GM18511 (cell line): ENCODE data around the gene TBL1XR1.
"Not testable (repeated sequence)": the region's sequence is repeated elsewhere in the genome, so short reads cannot be mapped to it uniquely, and the experiment has no call there.

Experiments
- ATAC-seq: cut with Tn5 transposase; IDR thresholded peaks from one replicate; pipeline ENCODE4 v1.9.1; 2021; ENCODE audit warnings: mild to moderate bottlenecking, moderate library complexity; ENCODE audit not compliant: unreplicated experiment

TBL1XR1 gene

GRCh38 chr3:177208781-177209180, 11.5 kb upstream of the TBL1XR1 start:
- no peak for ATAC-seq

GRCh38 chr3:177208223-177208622, 10.9 kb upstream of the TBL1XR1 start:
- no peak for ATAC-seq

GRCh38 chr3:177206936-177207335, 9.7 kb upstream of the TBL1XR1 start:
- no peak for ATAC-seq

- ATAC-seq = no peak
Measured at GRCh38 chr3:177203689-177204395, 6.6 kb upstream of the TBL1XR1 start.

GRCh38 chr3:177203016-177203415, 5.7 kb upstream of the TBL1XR1 start:
- ATAC-seq = not testable (repeated sequence)

GRCh38 chr3:177201700-177202397, 4.6 kb upstream of the TBL1XR1 start:
- peak; percentile 74 for ATAC-seq

- ATAC-seq = no peak
Measured at GRCh38 chr3:177199206-177199760, 2.0 kb upstream of the TBL1XR1 start.

- ATAC-seq = peak; percentile 32
Measured at GRCh38 chr3:177197727-177198460, 612 bp upstream of the TBL1XR1 start.

- ATAC-seq = peak; percentile 7
Measured at GRCh38 chr3:177196456-177197040, 734 bp downstream of the TBL1XR1 start.

- ATAC-seq = peak; percentile 6
Measured at GRCh38 chr3:177196008-177196455, 1.2 kb downstream of the TBL1XR1 start.

GRCh38 chr3:177195242-177195991, 1.9 kb downstream of the TBL1XR1 start:
- no peak for ATAC-seq

- ATAC-seq = no peak
Measured at GRCh38 chr3:177194299-177194698, 3.0 kb downstream of the TBL1XR1 start.

- ATAC-seq = no peak
Measured at GRCh38 chr3:177193688-177194268, 3.5 kb downstream of the TBL1XR1 start.

- ATAC-seq = not testable (repeated sequence)
Measured at GRCh38 chr3:177193275-177193674, 4.0 kb downstream of the TBL1XR1 start.

GRCh38 chr3:177190756-177191681, 6.3 kb downstream of the TBL1XR1 start:
- ATAC-seq = peak; percentile 53

- not testable (repeated sequence) for ATAC-seq
Measured at GRCh38 chr3:177190184-177190583, 7.1 kb downstream of the TBL1XR1 start.

- not testable (repeated sequence) for ATAC-seq
Measured at GRCh38 chr3:177188325-177188724, 9.0 kb downstream of the TBL1XR1 start.

- ATAC-seq = no peak
Measured at GRCh38 chr3:177186306-177186705, 11.0 kb downstream of the TBL1XR1 start.
